Measurements from ENCODE around the gene GMCL1.
"Not testable (repeated sequence)": the region's sequence is repeated elsewhere in the genome, so short reads cannot be mapped to it uniquely, and the experiment has no call there.

Gene GMCL1

GRCh38 chr2:69848186-69848790 lies 18.8 kb downstream of the GMCL1 start:
- no peak for DNase-seq (ENCODE audit: low spot score)

- no peak for DNase-seq (ENCODE audit: low spot score)
Measured at GRCh38 chr2:69858261-69858660, 28.8 kb downstream of the GMCL1 start.

- no peak for DNase-seq (ENCODE audit: low spot score)
Measured at GRCh38 chr2:69863298-69863697, 33.8 kb downstream of the GMCL1 start.

GRCh38 chr2:69888451-69888850 lies 59.0 kb downstream of the GMCL1 start:
- DNase-seq (ENCODE audit: low spot score): no peak

- no peak for DNase-seq (ENCODE audit: low spot score)
Measured at GRCh38 chr2:69889302-69889701, 59.8 kb downstream of the GMCL1 start.

GRCh38 chr2:69890881-69891280 lies 61.4 kb downstream of the GMCL1 start:
- DNase-seq (ENCODE audit: low spot score): no peak

- not testable (repeated sequence) for DNase-seq (ENCODE audit: low spot score)
Measured at GRCh38 chr2:69892838-69893424, 63.5 kb downstream of the GMCL1 start.

- DNase-seq (ENCODE audit: low spot score): peak; percentile 84
Measured at GRCh38 chr2:69893684-69894551, 64.5 kb downstream of the GMCL1 start, which contains the start of gene SNRNP27. SNRNP27 (plus strand) TSS chr2:69893956; CDS start chr2:69893985, 29 bp downstream.

GRCh38 chr2:69894737-69895136 lies 65.3 kb downstream of the GMCL1 start:
- DNase-seq (ENCODE audit: low spot score): not testable (repeated sequence)

GRCh38 chr2:69902213-69902922 lies 72.9 kb downstream of the GMCL1 start:
- DNase-seq (ENCODE audit: low spot score): no peak

- no peak for DNase-seq (ENCODE audit: low spot score)
Measured at GRCh38 chr2:69907216-69907615, 77.8 kb downstream of the GMCL1 start.

GRCh38 chr2:69911985-69912563 lies 82.6 kb downstream of the GMCL1 start:
- peak; percentile 62 for DNase-seq (ENCODE audit: low spot score)

- DNase-seq (ENCODE audit: low spot score): peak; percentile 98
Measured at GRCh38 chr2:69914164-69914949, 84.9 kb downstream of the GMCL1 start.

GRCh38 chr2:69914950-69915945 lies 85.8 kb downstream of the GMCL1 start, which contains the start of gene MXD1:
MXD1 (plus strand) TSS chr2:69915109; CDS start chr2:69915331, 222 bp downstream.
- peak; percentile 26 for DNase-seq (ENCODE audit: low spot score)

- no peak for DNase-seq (ENCODE audit: low spot score)
Measured at GRCh38 chr2:69916106-69916505, 86.6 kb downstream of the GMCL1 start.

GRCh38 chr2:69917852-69918251 lies 88.4 kb downstream of the GMCL1 start:
- peak; percentile 81 for DNase-seq (ENCODE audit: low spot score)

- no peak for DNase-seq (ENCODE audit: low spot score)
Measured at GRCh38 chr2:69918401-69918800, 88.9 kb downstream of the GMCL1 start.

- no peak for DNase-seq (ENCODE audit: low spot score)
Measured at GRCh38 chr2:69923116-69923515, 93.7 kb downstream of the GMCL1 start.

- peak; percentile 54 for DNase-seq (ENCODE audit: low spot score)
Measured at GRCh38 chr2:69926849-69927515, 97.5 kb downstream of the GMCL1 start.

All from GM03348 (cell line).